Neural cell (in vitro differentiated cells): ENCODE data around the gene ROR1. TPM values are rescaled to one million over a fixed set of nuclear protein-coding genes. Genes with fewer than 3 reads are reported as not detected.

Source experiments
- H2AFZ ChIP-seq: fragments of 200-600, 300-800 bp; sonication (generic), shearing (Covaris generic); 2 replicates; pipeline ENCODE4 v1.6.0; 2014; ENCODE audit warnings: low read depth, mild to moderate bottlenecking, antibody characterized with exemption, low read length, moderate library complexity
- H3F3A ChIP-seq: fragments of 200-600 bp; shearing (Covaris generic); 2 replicates; pipeline ENCODE4 v1.6.1; 2016; ENCODE audit warnings: mild to moderate bottlenecking, moderate library complexity, mixed read lengths, antibody characterized with exemption, low read length; ENCODE audit not compliant: insufficient read depth, poor library complexity, severe bottlenecking
- H3K27ac ChIP-seq: fragments of 200-600, 300-800 bp; sonication (generic), shearing (Covaris generic); 2 replicates; pipeline ENCODE4 v1.5.1; 2014; ENCODE audit warnings: mild to moderate bottlenecking, low read length, moderate library complexity
- H3K27me3 ChIP-seq: fragments of 300-800, 200-600 bp; sonication (generic), shearing (Covaris generic); 2 replicates; pipeline ENCODE4 v1.6.0; 2014; ENCODE audit warnings: mild to moderate bottlenecking, low read depth, low read length, moderate library complexity; ENCODE audit not compliant: insufficient read depth
- H3K36me3 ChIP-seq: fragments of 300-800, 200-600 bp; sonication (generic), shearing (Covaris generic); 2 replicates; pipeline ENCODE4 v1.5.1; 2014; ENCODE audit warnings: mild to moderate bottlenecking, antibody characterized with exemption, low read length, moderate library complexity; ENCODE audit not compliant: insufficient read depth
- H3K4me2 ChIP-seq: fragments of 300-800, 200-600 bp; sonication (generic), shearing (Covaris generic); 2 replicates; pipeline ENCODE4 v1.6.0; 2014; ENCODE audit warnings: mild to moderate bottlenecking, low read length
- H3K4me3 ChIP-seq: fragments of 300-800, 200-600 bp; sonication (generic), shearing (Covaris generic); 2 replicates; pipeline ENCODE4 v1.5.1; 2014; ENCODE audit warnings: mild to moderate bottlenecking, low read length, moderate library complexity
- H3K79me2 ChIP-seq: fragments of 200-600 bp; shearing (Covaris generic); replicated peaks from 2 replicates; pipeline ENCODE4 v1.6.0; 2014; ENCODE audit warnings: mild to moderate bottlenecking, low read length, moderate library complexity; ENCODE audit not compliant: insufficient read depth
- H3K9ac ChIP-seq: fragments of 300-800, 200-600 bp; sonication (generic), shearing (Covaris generic); 2 replicates; pipeline ENCODE4 v1.6.1; 2016; ENCODE audit warnings: mild to moderate bottlenecking, low read length, mixed read lengths
- H3K9me2 ChIP-seq: fragments of 200-600 bp; shearing (Covaris generic); 2 replicates; pipeline ENCODE4 v1.6.1; 2016; ENCODE audit warnings: mild to moderate bottlenecking, low read length, mixed read lengths; ENCODE audit not compliant: insufficient read depth
- H3K9me3 ChIP-seq: fragments of 200-600, 300-800 bp; sonication (generic), shearing (Covaris generic); 2 replicates; pipeline ENCODE4 v1.6.1; 2016; ENCODE audit warnings: mild to moderate bottlenecking, mixed run types, low read length, moderate library complexity, mixed read lengths
- H4K20me1 ChIP-seq: fragments of 200-600 bp; shearing (Covaris generic); 2 replicates; pipeline ENCODE4 v1.6.1; 2016; ENCODE audit warnings: mild to moderate bottlenecking, mixed run types; ENCODE audit not compliant: insufficient read depth
- CTCF ChIP-seq: fragments of 450-650 bp; IDR thresholded peaks from 2 replicates; pipeline ENCODE4 v1.5.1; 2014; ENCODE audit warnings: antibody characterized with exemption, mild to moderate bottlenecking, moderate library complexity; ENCODE audit not compliant: poor library complexity, severe bottlenecking
- EP300 ChIP-seq: fragments of 450-650 bp; conservative IDR thresholded peaks from 2 replicates; pipeline ENCODE4 v1.6.1; 2014; ENCODE audit warnings: antibody characterized with exemption, mild to moderate bottlenecking, moderate library complexity; ENCODE audit not compliant: poor library complexity, severe bottlenecking
- EZH2 ChIP-seq: fragments of 200-600, 300-800 bp; shearing (Covaris generic), sonication (generic); IDR thresholded peaks from 2 replicates; pipeline ENCODE4 v1.6.1; 2014; ENCODE audit warnings: antibody characterized with exemption, low read length, borderline replicate concordance, mild to moderate bottlenecking; ENCODE audit not compliant: insufficient read depth, poor library complexity, severe bottlenecking
- MXI1 ChIP-seq: fragments of 450-650 bp; conservative IDR thresholded peaks from 2 replicates; pipeline ENCODE4 v1.6.1; 2014; ENCODE audit warnings: antibody characterized with exemption, mild to moderate bottlenecking; ENCODE audit not compliant: poor library complexity, severe bottlenecking
- POLR2AphosphoS5 ChIP-seq: IDR thresholded peaks from 2 replicates; pipeline ENCODE4 v1.6.1; 2012
- RAD21 ChIP-seq: fragments of 450-650 bp; conservative IDR thresholded peaks from 2 replicates; pipeline ENCODE4 v1.6.1; 2014; ENCODE audit warnings: antibody characterized with exemption, mild to moderate bottlenecking, moderate library complexity
- REST ChIP-seq: IDR thresholded peaks from 2 replicates; pipeline ENCODE4 v1.6.1; 2012; ENCODE audit warnings: borderline replicate concordance
- SMC3 ChIP-seq: fragments of 450-650 bp; conservative IDR thresholded peaks from 2 replicates; pipeline ENCODE4 v1.6.1; 2014; ENCODE audit warnings: antibody characterized with exemption, mild to moderate bottlenecking, moderate library complexity; ENCODE audit not compliant: poor library complexity
- TAF1 ChIP-seq: IDR thresholded peaks from 2 replicates; pipeline ENCODE4 v1.6.1; 2012; ENCODE audit warnings: low read depth
- polyA plus RNA-seq: library from polyadenylated mRNA; depleted of rRNA; stranded (reverse); fragments of >200 nt; gene quantifications from 2 replicates; pipeline ENCODE4 v1.2.3, GENCODE V29; 2014

The ROR1 gene
- polyA plus RNA-seq, 1 donor from 2014 or later, result 0.27 TPM

- H3K4me3 ChIP-seq, result no peak overlapping the region
- H3F3A ChIP-seq, result no peaks in the 10 kb centered on the region
- H3K9me3 ChIP-seq, result no peaks in the 10 kb centered on the region
- H3K9ac ChIP-seq, result no peak overlapping the region
- H3K36me3 ChIP-seq, result no peaks in the 10 kb centered on the region
- H3K27me3 ChIP-seq, result peaks cover 7% of the 10 kb centered on the region
- H3K9me2 ChIP-seq, result no peaks in the 10 kb centered on the region
- no peak overlapping the region for H3K4me2 ChIP-seq
- TF ChIP-seq REST (no peak), CTCF (no peak), MXI1 (no peak), SMC3 (no peak), EZH2 (no peak), EP300 (no peak), POLR2AphosphoS5 (no peak), RAD21 (no peak), TAF1 (no peak)
- no peaks in the 10 kb centered on the region for H3K79me2 ChIP-seq
- no peak overlapping the region for H2AFZ ChIP-seq
- no peaks in the 10 kb centered on the region for H4K20me1 ChIP-seq
- H3K27ac ChIP-seq, result no peak overlapping the region
These were observed 129.2 kb downstream of the ROR1 start for GRCh38 chr1:63902844-63903589.

GRCh38 chr1:63903947-63904610 lies 130.3 kb downstream of the ROR1 start:
- Histone ChIP-seq H3K4me3 (no peak overlapping the region), H3K27me3 (peaks cover 7% of the 10 kb centered on the region), H3K36me3 (no peaks in the 10 kb centered on the region), H2AFZ (no peak overlapping the region), H3K4me2 (no peak overlapping the region), H3K9ac (no peak overlapping the region), H3F3A (no peaks in the 10 kb centered on the region), H3K79me2 (no peaks in the 10 kb centered on the region), H3K9me2 (no peaks in the 10 kb centered on the region), H3K9me3 (no peaks in the 10 kb centered on the region), H3K27ac (no peak overlapping the region), H4K20me1 (no peaks in the 10 kb centered on the region)
- TF ChIP-seq EZH2, result no peak
- no peak for TF ChIP-seq TAF1
- TF ChIP-seq SMC3, result no peak
